Upper lobe of left lung (tissue), 4 donors: ENCODE results near the gene ZNF777.

Source experiments
- CTCF ChIP-seq, 6 experiments: fragments of 450-650 bp in 4 of 6; fragments of 200-600 bp in 2 of 6; sonication (generic) in 2 of 6; IDR thresholded peaks; one replicate each; pipeline ENCODE4 v1.5.1; 2016 to 2019; ENCODE audit warnings: antibody characterized with exemption in 6 of 6
- POLR2A ChIP-seq, 4 donors: fragments of 450-650 bp; IDR thresholded peaks; one replicate each; pipeline ENCODE4 v1.5.1; 2016 to 2017; ENCODE audit warnings: antibody characterized with exemption in 4 of 4, mild to moderate bottlenecking in 2 of 4
- POLR2AphosphoS5 ChIP-seq, 2 donors: sonication (generic); formaldehyde crosslinking; IDR thresholded peaks; one replicate each; pipeline ENCODE4 v1.5.1; 2017; ENCODE audit warnings: antibody characterized with exemption in 2 of 2

- TF ChIP-seq POLR2AphosphoS5 (IDR thresholded peaks at IDR 0.05) (no peak), POLR2A (IDR thresholded peaks at IDR 0.05) (no peak), CTCF (IDR thresholded peaks at IDR 0.05) (no peak)
Measured at GRCh38 chr7:149457766-149458165, 3.1 kb downstream of the ZNF777 start.
